Lung (tissue), 12 donors: ENCODE results near the gene FHOD3. TPM values are rescaled to one million over a fixed set of nuclear protein-coding genes. Genes with fewer than 3 reads are reported as not detected.
A peak's percentile ranks its signal among the peaks of the same experiment; 100 is the strongest.

Experiments used
- ATAC-seq: fragments of 200-7000 bp; cut with Tn5 transposase; one replicate; pipeline ENCODE4 v1.9.1; 2020; ENCODE audit warnings: moderate number of reproducible peaks; ENCODE audit not compliant: insufficient read depth, low FRiP score
- DNase-seq, 3 donors: peaks; one replicate each; pipeline ENCODE4 v3.0.0-alpha.2; 2013 to 2017
- H3K27ac ChIP-seq, 2 donors: one replicate each; pipeline ENCODE4 v1.5.1; 2013; ENCODE audit warnings: mild to moderate bottlenecking in 2 of 2, moderate library complexity in 2 of 2, control low read depth in 1 of 2, inconsistent platforms in 1 of 2, low read depth in 1 of 2, low read length in 1 of 2
- H3K27me3 ChIP-seq, 3 donors: one replicate each; pipeline ENCODE4 v1.5.1; 2013; ENCODE audit warnings: low read length in 2 of 3; ENCODE audit not compliant: control insufficient read depth in 3 of 3, insufficient read depth in 3 of 3
- H3K36me3 ChIP-seq, 4 donors: one replicate each; pipeline ENCODE4 v1.5.1; 2013; ENCODE audit warnings: low read length in 4 of 4, mild to moderate bottlenecking in 1 of 4, moderate library complexity in 1 of 4; ENCODE audit not compliant: control insufficient read depth in 4 of 4, insufficient read depth in 4 of 4
- H3K4me1 ChIP-seq, 5 donors: one replicate each; pipeline ENCODE4 v1.5.1; 2013; ENCODE audit warnings: low read length in 5 of 5, mild to moderate bottlenecking in 2 of 5, moderate library complexity in 1 of 5; ENCODE audit not compliant: control insufficient read depth in 5 of 5, insufficient read depth in 5 of 5
- H3K4me3 ChIP-seq: one replicate; pipeline ENCODE4 v1.5.1; 2013; ENCODE audit warnings: mild to moderate bottlenecking, control low read depth, moderate library complexity
- H3K9ac ChIP-seq, 2 donors: one replicate each; pipeline ENCODE4 v1.5.1; 2013; ENCODE audit warnings: low read length in 2 of 2, control low read depth in 1 of 2; ENCODE audit not compliant: insufficient read depth in 1 of 2
- H3K9me3 ChIP-seq, 4 donors: one replicate each; pipeline ENCODE4 v1.5.1; 2013; ENCODE audit warnings: low read length in 3 of 4, mild to moderate bottlenecking in 1 of 4, moderate library complexity in 1 of 4; ENCODE audit not compliant: control insufficient read depth in 4 of 4, insufficient read depth in 3 of 4
- WGBS, 2 donors: extraction: QIAGEN DNeasy Blood & Tissue Kit; methylation state at CpG; one replicate each; pipeline ENCODE4 v1.1.7; 2013; 5-methylcytosine and 5-hydroxymethylcytosine counted together
- polyA plus RNA-seq, 2 donors: library from polyadenylated mRNA; stranded (reverse); fragments of 200-250 nt; gene quantifications; one replicate each; pipeline ENCODE4 v1.2.1, GENCODE V29; 2013
- total RNA-seq, 2 donors: library from RNA; depleted of rRNA in 1 of 2; stranded (reverse); fragments of >200 nt in 1 of 2; gene quantifications; one replicate each; pipeline ENCODE4 v1.2.1, GENCODE V29; 2014 to 2021
- TF ChIP-seq, protein P1 (sequence below): IDR thresholded peaks from 2 replicates; pipeline ENCODE4 v1.5.1; 2012; ENCODE audit warnings: mild to moderate bottlenecking; ENCODE audit errors: control extremely low read depth, extremely low read depth
- donor health status: control.
- donor health status: control.
- donor health status: Bipolar disorder and iron deficiency.
- donor health status: healthy.
- donor health status: DM: yes; HTN: yes; CAD: no.

Gene FHOD3
- total and polyA plus RNA-seq, 4 donors = 1.0 to 7.4 (median 2.9) TPM

GRCh38 chr18:36372903-36373311 lies 75.4 kb downstream of the FHOD3 start:
- Histone ChIP-seq H3K36me3 (no peaks in the 10 kb centered on the region), H3K27ac (no peak overlapping the region), H3K27me3 (no peaks in the 10 kb centered on the region), H3K4me3 (no peak overlapping the region), H3K4me1 (peaks cover 0 to 3% (median 0%) of the 10 kb centered on the region in 5 donors), H3K9ac (no peak overlapping the region), H3K9me3 (peaks cover 0 to 2% (median 0%) of the 10 kb centered on the region in 4 donors)
- WGBS, 2 donors = 22 to 42% methylated on average over 5 of the region's 5 CpGs
- TF ChIP-seq, protein P1, sequence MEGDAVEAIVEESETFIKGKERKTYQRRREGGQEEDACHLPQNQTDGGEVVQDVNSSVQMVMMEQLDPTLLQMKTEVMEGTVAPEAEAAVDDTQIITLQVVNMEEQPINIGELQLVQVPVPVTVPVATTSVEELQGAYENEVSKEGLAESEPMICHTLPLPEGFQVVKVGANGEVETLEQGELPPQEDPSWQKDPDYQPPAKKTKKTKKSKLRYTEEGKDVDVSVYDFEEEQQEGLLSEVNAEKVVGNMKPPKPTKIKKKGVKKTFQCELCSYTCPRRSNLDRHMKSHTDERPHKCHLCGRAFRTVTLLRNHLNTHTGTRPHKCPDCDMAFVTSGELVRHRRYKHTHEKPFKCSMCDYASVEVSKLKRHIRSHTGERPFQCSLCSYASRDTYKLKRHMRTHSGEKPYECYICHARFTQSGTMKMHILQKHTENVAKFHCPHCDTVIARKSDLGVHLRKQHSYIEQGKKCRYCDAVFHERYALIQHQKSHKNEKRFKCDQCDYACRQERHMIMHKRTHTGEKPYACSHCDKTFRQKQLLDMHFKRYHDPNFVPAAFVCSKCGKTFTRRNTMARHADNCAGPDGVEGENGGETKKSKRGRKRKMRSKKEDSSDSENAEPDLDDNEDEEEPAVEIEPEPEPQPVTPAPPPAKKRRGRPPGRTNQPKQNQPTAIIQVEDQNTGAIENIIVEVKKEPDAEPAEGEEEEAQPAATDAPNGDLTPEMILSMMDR = no peak
- ATAC-seq (no peak), DNase-seq (peak in 1 of 3 donors; percentile 9)

GRCh38 chr18:36374262-36374661 lies 76.7 kb downstream of the FHOD3 start:
- Histone ChIP-seq H3K9ac (no peak overlapping the region), H3K27me3 (no peaks in the 10 kb centered on the region), H3K27ac (no peak overlapping the region), H3K4me3 (no peak overlapping the region), H3K36me3 (no peaks in the 10 kb centered on the region), H3K9me3 (peaks cover 0 to 2% (median 0%) of the 10 kb centered on the region in 4 donors), H3K4me1 (peaks cover 0 to 2% (median 0%) of the 10 kb centered on the region in 5 donors)
- ATAC-seq = no peak
- TF ChIP-seq, protein P1 = no peak
- 63 to 76% methylated on average over 3 of the region's 3 CpGs for WGBS, 2 donors
- no peak for DNase-seq

DNA sequence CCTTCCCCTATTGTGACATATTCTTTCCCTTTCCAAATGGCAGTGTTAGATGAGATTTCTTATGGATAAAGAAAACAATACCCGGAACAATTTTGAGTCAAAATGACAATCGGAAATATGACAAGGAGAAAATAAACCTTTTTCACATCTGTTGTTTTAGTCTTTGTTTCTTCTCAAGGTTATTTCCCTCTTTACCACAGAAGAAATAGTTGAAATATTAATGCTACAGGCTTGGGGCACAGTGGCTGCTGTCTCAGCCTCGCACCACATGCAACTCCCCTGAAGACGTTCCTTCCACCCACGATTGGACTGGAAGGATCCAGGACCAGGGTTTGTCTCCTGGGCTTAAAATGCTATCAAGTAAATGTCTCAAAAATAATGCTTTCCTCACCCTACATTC lies 77.6 kb downstream of the FHOD3 start:
- no peak overlapping the region for H3K27ac ChIP-seq
- ATAC-seq (no peak), DNase-seq (no peak)
- peaks cover 0 to 4% (median 0%) of the 10 kb centered on the region in 5 donors for H3K4me1 ChIP-seq
- H3K9ac ChIP-seq = no peak overlapping the region
- 69 to 78% methylated on average over 5 of the region's 5 CpGs for WGBS, 2 donors
- H3K9me3 ChIP-seq = peaks cover 0 to 2% (median 0%) of the 10 kb centered on the region in 4 donors
- no peaks in the 10 kb centered on the region for H3K27me3 ChIP-seq
- TF ChIP-seq, protein P1 = no peak
- no peaks in the 10 kb centered on the region for H3K36me3 ChIP-seq
- no peak overlapping the region for H3K4me3 ChIP-seq

GRCh38 chr18:36376361-36376760 lies 78.8 kb downstream of the FHOD3 start:
- no peak for ATAC-seq
- H3K27ac ChIP-seq = no peak overlapping the region
- no peaks in the 10 kb centered on the region for H3K27me3 ChIP-seq
- H3K4me1 ChIP-seq = peaks cover 0 to 4% (median 0%) of the 10 kb centered on the region in 5 donors
- H3K9ac ChIP-seq = no peak overlapping the region
- H3K4me3 ChIP-seq = no peak overlapping the region
- WGBS, 2 donors = 91 to 92% methylated on average over 1 of the region's 1 CpG
- no peaks in the 10 kb centered on the region for H3K36me3 ChIP-seq
- TF ChIP-seq, protein P1 = no peak
- DNase-seq = no peak
- peaks cover 0 to 2% (median 0%) of the 10 kb centered on the region in 4 donors for H3K9me3 ChIP-seq
